G401.6 (cell line): ENCODE results near the gene FAM13B.
"Not testable (repeated sequence)": the region's sequence is repeated elsewhere in the genome, so short reads cannot be mapped to it uniquely, and the experiment has no call there.

Experiments
- FAIRE-seq: peaks from 2 replicates; lab custom pipeline; 2012; peaks lifted over from hg19 to GRCh38; lab: Jason Lieb, UNC

FAM13B gene

DNA sequence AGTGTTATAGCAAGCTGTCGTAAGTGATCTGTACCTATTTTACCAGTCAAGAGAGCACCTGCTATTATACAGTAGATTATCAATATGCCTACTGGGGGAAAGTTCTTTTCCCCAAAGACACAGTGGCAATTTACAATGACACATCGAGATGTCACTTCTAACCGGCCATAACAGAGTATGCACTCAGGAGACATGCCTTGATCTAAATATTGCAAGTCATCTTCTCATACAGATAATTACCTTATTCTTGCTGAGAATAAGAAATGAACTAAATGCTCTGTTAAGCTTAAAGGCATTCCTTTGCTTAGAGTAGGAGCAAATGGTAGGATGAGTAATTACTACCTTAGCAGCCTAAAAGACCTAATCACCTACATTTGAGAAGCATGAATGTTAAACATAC, 72.1 kb downstream of the FAM13B start:
- no peak for FAIRE-seq

DNA sequence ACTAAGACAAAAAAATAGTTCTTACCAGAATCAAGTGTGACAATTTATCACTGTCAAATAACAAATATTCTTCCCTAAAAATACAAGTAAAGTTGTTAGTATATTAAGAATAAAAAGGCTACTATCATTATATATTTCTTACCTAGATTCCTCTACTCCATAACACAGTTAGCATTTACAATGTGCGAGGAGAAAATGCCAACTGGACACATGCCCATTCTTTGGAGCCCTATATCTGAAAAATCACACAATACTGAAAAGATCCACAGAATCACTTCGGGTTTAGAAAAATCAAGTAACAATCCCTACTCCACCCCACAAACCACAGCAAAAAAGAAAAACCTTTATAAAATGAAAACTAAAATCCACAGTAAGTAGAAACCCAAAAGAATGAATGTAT, 72.7 kb downstream of the FAM13B start:
- no peak for FAIRE-seq

DNA sequence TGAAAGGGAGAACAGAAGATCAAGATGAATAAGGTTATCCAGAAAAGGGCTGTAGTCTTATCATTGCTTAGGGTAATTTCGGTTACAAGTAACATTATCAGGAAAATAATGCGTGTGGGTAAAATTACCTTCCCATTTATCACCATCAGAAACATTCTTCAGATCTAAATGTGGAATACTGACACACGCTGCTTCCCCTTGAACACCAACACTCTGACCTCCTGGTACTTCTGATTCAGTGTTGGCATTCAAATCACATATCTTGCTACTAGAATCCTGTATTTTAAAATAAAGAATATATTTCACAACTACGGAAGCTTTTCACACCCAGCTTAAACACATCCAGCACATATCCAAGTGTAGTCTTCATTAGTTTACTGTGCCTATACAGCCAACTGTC, 73.4 kb downstream of the FAM13B start:
- FAIRE-seq: no peak

DNA sequence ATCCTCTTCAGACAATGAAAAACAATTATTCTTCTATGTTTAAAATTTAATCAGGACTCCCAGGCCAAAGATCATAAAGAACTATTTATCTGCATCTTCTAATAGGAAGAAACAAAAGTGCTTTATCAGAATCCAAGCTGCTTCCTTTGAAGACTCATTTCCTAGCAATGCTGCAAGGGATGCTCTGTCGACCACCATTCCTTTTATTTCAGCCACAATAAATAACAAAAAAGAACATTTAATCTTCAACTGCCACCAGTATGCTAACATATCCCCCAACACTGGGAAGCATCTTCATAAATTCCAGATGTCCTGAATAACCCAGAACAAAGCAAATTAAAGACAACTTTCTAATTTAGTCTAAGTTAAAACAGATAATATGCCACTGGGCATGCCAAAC, 74.9 kb downstream of the FAM13B start:
- FAIRE-seq: no peak

DNA sequence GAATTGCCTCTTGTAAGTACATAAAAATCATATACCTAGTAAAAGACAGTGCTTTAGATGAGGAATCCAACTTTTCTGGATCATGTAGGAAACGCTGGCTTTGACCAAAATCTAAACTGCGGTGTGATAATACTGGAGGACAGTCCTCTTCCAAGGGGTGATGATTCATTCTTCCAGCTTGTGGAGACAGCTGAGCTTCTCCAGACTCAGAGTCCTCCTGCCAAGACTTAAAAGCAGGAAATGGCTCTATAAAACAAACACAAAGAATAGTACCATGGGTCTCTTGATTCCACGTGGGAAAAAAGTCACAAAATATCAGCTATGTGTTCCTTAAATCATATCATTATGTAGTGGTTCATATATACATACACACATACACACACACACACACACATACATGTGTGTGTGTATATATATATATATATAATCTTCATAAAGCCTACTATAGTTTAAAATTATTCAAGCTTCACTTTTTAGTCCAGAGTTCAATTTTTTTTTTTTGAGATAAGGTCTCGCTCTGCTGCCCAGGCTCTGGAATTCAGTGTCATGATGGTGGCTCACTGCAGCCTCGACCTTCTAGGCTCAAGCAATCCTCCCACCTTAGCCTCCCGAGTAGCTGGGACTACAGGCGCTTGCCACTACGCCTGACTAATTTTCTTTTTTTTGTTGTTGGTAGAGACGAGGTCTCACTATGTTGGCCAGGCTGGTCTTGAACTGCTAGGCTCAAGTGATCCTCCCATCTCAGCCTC, 78.6 kb downstream of the FAM13B start:
- FAIRE-seq: no peak

DNA sequence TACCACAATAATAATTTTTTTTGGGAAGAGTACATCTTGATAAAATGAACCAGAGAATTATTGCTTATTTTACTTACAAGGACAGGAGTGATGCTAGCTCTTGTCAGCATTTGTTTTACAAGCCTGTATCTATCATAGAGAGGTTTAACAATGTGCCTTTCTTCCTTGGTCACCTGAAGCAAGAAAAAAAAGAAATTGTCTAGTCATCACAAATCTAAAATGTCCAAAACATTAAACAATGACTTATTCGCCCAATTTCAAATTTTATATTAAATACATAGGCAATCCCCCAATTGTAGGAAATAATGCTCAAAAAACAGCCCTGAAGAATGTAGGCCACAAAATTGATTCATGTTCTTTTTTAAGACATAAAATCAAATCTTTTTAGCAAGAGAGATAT, 87.1 kb downstream of the FAM13B start:
- FAIRE-seq: no peak

DNA sequence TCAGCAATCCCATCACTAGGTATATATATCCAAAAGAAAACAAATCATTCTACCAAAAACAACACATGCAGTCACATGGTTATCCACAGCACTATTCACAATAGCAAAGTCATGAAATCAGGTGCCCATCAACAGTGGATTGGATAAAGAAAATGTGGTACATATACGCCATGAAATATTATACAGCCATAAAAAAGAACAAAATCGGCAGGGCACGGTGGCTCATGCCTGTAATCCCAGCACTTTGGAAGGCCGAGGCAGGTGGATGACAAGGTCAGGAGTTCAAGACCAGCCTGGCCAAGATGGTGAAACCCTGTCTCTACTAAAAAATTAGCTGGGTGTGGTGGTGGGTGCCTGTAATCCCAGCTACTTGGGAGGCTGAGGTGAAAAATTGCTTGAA, 88.6 kb downstream of the FAM13B start:
- FAIRE-seq: not testable (repeated sequence)

DNA sequence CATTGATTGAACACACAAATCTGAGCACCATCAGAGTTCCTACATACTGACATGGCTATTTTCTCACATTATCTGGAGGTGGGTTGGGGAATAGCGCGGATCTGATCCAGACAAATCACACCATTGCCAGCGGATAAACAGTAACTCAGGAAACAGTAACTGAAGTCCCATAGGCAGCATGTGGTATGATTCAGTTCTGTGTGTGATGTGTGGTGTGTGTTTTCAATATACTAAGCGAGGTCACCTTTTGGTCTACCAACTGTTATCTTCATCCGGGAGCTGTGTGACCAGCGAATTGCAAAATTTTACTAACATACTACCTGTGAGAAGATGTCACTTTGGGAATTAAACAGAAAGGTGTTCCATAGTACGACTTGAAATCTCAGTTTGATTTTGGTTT, 93.5 kb downstream of the FAM13B start:
- FAIRE-seq: no peak

DNA sequence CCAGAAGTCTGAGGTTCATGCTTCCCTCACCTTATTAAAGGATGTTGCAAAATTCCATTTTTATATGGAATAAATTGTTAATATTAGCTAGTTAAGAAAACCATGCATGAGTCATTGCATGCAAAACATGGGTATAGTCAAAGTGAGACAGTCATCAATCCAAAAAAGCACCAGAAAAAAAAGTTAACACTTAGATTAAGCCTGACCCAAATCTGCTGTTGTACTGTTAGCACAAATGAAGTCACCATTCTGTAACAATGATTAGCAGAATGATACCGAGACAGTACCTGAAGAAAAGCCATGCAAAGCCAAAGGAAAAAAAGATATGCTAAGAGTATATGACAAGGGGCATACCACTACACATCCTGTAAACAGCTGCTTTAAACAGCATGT, 94.1 kb downstream of the FAM13B start:
- no peak for FAIRE-seq

DNA sequence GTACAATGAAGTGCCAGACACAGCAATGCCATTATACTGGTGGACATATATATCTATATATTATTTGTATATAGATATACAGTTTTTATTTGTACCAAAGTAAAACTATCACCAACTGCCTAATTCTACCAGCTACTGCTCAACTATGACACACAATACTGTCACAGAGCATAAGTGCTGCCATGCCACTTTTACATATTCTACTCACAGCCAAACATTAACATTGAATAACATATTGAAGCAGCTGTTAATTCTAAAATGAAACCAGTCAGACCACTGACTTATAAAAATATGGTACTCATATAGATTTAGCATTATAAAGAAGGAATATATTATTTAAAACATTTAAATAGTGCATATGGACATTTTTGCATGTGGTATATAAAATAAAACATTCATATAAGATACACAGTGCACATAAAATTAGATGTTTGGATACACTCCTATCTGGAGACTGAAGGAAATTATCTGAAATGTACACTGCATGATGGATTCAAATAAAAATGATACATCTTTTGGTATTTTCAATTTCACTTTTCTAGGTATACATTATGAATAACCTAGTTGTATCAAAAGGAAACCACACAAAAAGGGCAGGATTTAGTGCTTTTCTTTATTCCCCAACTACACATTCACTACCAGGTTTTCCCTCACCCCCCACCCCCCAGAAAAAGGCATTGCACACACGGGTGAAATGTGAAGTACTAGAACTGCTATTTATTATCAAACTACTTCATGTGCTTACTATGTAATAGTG, 94.7 kb downstream of the FAM13B start:
- FAIRE-seq: no peak

DNA sequence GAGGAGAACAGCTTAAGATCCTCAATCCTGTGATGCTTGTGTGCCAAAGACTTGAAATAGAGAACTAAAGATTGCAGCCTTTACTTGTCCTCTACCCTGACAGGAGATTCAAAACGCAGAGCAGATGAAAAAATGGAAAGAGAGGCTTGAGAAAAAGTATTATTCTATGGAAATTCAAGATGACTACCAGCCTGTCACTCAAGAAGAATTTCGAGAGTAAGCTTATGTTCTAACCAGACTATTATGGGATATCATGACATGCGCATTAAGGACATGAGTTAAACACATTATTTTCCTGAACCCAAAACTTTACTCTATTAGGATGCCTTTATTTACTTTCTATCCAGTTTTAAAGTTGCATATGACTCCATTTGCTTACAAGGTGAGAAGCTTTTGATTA, 97.2 kb downstream of the FAM13B start:
- FAIRE-seq: no peak

DNA sequence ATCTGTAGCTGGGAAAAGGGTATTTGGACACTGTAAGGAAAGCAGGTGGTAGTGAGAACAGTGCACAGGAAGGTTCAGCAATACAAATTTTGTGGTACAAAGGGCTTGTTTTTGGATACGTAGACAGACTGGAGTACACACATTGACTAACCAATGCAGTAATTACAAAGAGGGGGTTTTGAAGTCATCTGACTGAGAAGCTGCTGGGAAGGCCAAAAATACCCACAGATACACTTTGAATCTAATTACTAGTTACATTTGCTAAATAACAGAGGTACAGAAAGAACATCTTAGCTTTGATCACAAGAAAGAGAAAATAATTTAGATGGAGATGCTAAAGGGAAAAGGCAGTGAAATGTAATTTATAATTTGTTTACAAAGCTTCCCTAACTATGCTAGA, 97.7 kb downstream of the FAM13B start:
- no peak for FAIRE-seq

DNA sequence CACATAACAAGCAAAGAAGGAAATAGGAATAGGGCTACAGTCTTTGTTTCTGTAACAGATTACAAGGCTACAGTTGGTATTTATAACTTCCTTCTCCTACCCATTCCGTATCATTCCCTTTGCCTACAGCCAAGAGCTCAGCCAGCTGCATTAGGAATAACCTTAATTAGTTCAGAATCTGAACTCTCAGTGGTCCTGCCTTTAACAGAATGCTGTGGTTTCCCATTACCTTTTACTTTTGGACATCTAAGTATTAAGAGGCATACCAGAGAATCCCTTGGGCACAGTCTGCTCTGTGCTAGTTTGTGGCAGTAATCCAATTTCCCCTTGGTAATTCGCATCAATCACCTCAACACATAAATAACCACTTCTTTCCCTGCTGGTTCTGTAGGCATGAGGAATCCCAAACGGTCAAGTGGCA, 99.4 kb downstream of the FAM13B start:
- FAIRE-seq: no peak

DNA sequence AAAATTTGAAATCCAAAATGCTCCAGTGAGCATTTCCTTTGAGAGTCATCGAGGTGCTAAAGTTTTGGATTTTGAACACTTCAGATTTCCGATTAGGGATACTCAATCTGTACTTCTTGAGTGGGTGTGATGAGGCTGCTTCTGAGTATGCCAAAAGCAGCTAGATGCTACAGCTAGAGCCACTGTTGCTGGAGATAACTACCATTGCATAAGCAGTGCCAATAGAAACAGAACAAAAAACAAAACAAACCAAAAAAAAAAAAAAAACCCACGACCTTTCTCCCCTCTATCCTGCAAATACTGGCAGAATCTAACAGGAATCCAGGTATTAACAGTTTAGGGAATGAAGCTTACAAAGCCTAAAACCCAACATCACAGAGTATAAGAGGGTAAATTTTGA, 100.1 kb downstream of the FAM13B start:
- FAIRE-seq: no peak

DNA sequence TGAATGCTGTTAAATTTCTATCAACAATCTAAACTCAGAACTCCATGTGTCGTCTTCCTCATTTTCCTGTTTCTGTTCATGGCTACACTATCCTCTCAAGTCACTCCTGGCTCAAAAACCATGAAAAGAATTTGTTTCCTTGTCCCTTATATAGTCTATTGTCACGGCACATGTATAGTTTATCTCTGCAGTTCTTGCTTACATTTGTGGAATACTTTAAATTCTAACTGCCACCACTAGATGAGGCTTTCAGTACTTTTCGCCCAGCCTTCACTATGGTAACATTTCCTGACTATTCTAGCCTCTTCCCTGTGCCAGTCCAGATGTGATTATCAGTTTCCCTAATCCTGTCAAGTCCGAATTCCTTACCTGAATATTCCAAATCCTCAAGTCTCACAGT, 109.0 kb downstream of the FAM13B start:
- no peak for FAIRE-seq

DNA sequence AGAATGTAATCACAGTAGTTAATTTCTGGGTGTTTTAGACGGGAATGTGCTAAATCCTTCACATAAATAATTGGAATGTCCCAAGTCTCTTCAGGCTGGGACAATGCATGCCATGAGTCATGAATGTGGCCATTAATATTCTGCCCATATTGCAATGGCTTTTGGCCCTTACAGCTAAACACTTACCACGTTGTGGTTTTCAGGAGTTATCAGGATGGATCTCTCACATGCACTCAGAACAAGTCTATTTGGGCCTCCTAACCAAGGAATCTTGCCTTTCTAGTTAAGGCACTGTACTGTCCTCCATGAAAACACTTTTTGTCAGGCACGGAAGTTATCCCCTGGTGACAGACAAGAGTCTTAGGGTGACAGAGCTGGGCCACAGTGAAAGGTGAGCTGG, 110.9 kb downstream of the FAM13B start:
- FAIRE-seq: no peak

DNA sequence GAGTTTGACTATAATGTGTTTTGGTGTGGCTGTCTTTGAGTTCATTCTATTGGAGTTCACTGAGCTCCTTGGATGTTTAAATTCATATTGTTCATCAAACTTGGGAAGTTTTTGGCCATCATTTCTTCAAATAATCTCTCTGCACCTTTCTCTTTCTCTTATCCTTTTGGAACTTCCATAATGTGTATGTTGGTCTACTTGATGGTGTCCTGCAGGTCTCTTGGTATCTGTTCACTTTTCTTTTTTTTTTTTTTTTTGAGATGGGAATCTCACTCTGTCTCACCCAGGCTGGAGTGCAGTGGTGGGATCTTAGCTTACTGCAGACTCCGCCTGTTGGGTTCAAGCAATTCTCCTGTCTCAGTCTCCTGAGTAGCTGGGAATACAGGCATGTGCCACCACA, 116.0 kb downstream of the FAM13B start:
- no peak for FAIRE-seq

DNA sequence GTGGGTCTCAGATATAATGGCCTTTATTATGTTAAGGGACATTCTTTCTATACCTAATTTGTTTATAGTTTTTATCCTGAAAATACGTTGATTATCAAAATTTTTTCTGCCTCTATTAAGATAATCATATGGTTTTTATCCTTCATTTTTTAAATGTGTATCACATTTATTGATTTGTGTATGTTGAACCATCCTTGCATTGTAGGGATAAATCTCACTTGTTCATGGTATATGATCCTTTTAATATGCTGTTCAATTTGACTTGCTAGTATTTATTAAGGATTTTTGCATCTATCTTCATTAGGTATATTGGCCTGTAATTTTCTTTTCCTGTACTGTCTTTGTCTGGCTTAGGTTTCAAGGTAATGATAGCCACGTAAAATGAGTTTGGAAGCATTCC, 118.1 kb downstream of the FAM13B start:
- FAIRE-seq: no peak

DNA sequence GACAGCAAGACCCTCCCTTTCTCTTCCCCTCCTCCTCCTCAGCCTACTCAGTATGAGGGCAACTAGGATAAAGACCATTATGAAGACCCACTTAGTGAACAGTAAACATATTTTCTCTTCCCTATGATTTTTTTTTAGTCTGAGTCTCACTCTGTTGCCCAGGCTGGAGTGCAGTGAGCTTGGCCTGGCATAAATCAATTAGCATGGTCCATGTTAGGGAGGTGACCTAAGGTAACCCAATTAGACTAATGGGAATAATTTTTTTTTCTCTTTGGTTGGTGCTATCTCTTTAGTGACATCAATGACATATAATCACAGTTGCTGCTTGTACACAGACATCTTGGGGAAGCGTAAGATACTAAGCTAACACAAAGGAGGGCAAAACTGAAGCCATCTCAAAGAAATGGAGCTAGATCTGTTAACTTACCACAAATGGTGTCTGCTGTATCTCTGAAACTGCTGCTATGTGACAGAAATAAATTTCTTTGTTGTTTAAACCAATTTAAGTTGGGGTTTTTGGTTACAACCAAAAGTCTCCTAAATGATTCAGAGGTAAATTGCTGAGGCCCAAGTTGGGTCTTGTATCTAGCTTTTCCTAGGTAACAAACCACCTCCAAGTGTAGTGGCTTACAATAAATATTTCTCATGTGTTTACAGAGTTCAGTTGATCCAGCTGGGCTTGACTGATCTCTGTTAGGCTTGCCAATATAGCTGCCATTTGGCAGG, 130.3 kb downstream of the FAM13B start:
- FAIRE-seq: no peak

DNA sequence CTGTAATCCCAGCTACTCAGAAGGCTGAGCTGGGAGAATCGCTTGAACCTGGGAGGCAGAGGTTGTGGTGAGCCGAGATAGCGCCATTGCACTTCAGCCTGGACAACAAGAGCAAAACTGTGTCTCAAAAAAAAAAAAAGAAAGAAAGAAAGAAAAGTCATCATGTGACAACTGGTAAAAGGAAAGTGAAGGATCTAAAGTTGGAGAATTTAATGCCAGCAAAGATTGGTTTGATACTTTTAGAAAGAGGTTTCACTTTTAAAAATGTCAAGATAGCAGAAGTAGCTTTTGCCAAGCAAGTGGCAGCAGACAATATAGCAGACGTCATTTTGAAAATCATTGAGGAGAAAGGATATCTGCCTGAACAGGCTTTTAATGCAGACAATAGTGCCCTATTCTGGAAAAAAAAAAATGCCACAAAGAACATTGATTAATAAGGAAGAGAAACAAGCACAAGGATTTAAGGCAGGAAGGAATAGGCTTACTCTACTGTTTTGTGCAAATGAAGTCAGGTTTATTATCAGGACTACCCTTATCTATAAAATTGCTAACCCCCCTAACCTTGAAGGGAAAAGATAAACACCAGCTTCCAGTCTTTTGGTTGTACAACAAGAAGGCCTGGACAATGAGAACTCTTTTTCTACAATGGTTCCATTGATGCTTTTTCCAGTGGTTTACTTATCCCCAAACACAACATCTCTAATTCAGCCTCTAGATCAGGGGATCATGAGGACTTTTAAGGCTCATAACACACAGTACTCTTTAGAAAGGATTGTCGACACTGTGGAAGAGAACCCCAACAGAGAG, 131.7 kb downstream of the FAM13B start:
- no peak for FAIRE-seq

DNA sequence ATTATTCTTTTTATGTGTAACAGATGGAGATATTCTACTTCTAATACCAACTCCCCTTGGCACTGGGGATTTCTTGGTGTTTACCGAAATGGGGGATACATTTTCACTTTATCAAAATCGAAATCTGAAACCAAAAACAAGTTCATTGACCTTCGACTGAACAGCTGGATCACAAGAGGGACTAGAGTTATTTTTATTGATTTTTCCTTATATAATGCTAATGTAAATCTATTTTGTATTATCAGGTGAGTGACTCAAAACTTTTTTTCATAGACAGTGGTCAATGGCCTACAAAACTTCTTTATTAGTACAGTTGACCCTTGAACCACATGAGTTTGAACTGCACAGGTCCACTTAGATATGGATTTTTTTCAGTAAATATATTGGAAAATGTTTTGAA, 133.4 kb downstream of the FAM13B start:
- FAIRE-seq: no peak

DNA sequence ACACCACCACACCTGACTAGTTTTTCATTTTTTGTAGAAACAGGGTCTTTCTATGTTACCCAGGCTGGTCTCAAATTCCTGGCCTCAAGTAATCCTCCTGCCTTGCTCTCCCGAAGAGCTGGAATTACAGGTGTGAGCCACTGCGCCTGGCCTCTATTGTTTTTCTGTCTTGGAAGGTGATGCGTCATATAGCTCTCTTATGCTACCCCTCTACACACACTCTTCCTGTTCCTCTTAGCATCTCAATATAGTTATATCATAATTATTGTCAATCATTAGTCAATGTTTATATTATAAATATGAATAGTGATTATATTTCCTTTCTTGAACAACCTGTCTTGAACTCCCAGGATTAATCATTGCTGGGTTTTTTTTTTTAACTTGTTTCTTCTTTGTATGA, 136.3 kb downstream of the FAM13B start:
- no peak for FAIRE-seq

DNA sequence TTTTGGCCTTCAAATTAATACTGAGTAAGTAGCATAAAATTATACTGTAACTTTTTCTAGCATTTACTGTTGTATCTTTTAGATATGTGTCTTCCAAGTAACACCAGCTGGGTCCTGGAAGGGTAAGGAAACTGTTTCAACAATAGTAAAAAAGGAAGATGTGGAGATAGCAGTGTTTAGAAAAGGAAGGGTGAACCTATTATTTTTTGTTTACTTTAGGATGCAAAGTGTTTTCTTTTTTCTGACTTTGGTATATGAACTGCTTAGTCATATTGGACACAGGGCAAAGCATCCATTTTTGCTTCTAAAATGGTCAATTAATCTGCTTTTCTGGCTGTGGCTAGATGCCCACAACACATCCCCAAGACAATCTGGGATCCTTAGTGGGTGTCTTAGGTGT, 138.3 kb downstream of the FAM13B start:
- no peak for FAIRE-seq
